ENCODE data around the gene CLIC3. TPM values are rescaled to one million over a fixed set of nuclear protein-coding genes. Genes with fewer than 3 reads are reported as not detected.
A peak's percentile ranks its signal among the peaks of the same experiment; 100 is the strongest.

Gene CLIC3
- total RNA-seq, 2 experiments from 2014 or later: 2.1 to 2.8 TPM

- no peaks in the 10 kb centered on the region for H3K9me3 Mint-ChIP-seq
- POLR2A ChIA-PET: interaction anchor here (0.7 to 1.6 kb wide), 2 partner anchors 54 to 55 kb away, joined by 3 to 7 read pairs; partner anchors contain the start of gene MAN1B1
- no peaks in the 10 kb centered on the region for H3K36me3 Mint-ChIP-seq (ENCODE audit: low read depth)
- no peaks in the 10 kb centered on the region for H3K9me3 ChIP-seq (ENCODE audit: control insufficient read depth in 1 of 2, insufficient read depth in 1 of 2, low read length in 2 of 2)
- no peak for TF ChIP-seq CTCF (IDR thresholded peaks at IDR 0.05)
- H3K27ac ChIP-seq (ENCODE audit: low read depth in 1 of 2, low read length in 2 of 2): peak within 1 kb of the TSS; percentile 13 to 55
- H3K27ac Mint-ChIP-seq: peak within 1 kb of the TSS; percentile 77
- no peaks in the 10 kb centered on the region for H3K27me3 Mint-ChIP-seq
- ATAC-seq (ENCODE audit: poor library complexity) (no peak), DNase-seq (peak in 4 of 14 experiments; percentile 46 to 70 (median 61))
- peaks cover 51% of the 10 kb centered on the region for H3K4me1 Mint-ChIP-seq (ENCODE audit: low read depth)
- no peaks in the 10 kb centered on the region for H3K27me3 ChIP-seq (ENCODE audit: control insufficient read depth in 1 of 2, insufficient read depth in 2 of 2, low read length in 2 of 2)
- intact Hi-C loops (cut with DNase I, micrococcal nuclease): no loop called here
- H3K4me1 ChIP-seq (ENCODE audit: insufficient read depth, low read length): peaks cover 75% of the 10 kb centered on the region
- H3K4me3 Mint-ChIP-seq: peak within 1 kb of the TSS; percentile 88
- CTCF ChIA-PET: interaction anchor here (1.0 to 1.5 kb wide), 3 partner anchors 36 to 190 kb away, joined by 3 to 4 read pairs (median 3); partner anchors contain the start of gene AJM1
- H3K4me3 ChIP-seq (ENCODE audit: low read length): peak within 1 kb of the TSS; percentile 68
- H3K36me3 ChIP-seq (ENCODE audit: insufficient read depth, low read length): no peaks in the 10 kb centered on the region
Measured at GRCh38 chr9:137031904-137032640, 35.7 kb upstream of the CLIC3 start, which contains the start of gene FUT7. FUT7 (minus strand) TSS chr9:137032088; CDS start chr9:137031991, 97 bp downstream.

GRCh38 chr9:137030538-137031527, 34.5 kb upstream of the CLIC3 start:
- H3K4me1 ChIP-seq (ENCODE audit: insufficient read depth, low read length): peaks cover 87% of the 10 kb centered on the region
- H3K27ac ChIP-seq (ENCODE audit: low read depth in 1 of 2, low read length in 2 of 2): peak overlapping the region; percentile 13 to 55
- ChIA-PET CTCF (interaction anchor here (1.3 to 3.0 kb wide), 3 partner anchors 16 to 83 kb away, joined by 3 to 23 read pairs (median 6); partner anchors contain the start of genes NPDC1 and PAXX), POLR2A (interaction anchor here (1.6 kb wide), 1 partner anchor 56 kb away, joined by 7 read pairs; the partner anchor contains the start of gene MAN1B1)
- Mint-ChIP-seq H3K36me3 (ENCODE audit: low read depth) (no peaks in the 10 kb centered on the region), H3K27ac (peak overlapping the region; percentile 59), H3K9me3 (no peaks in the 10 kb centered on the region), H3K4me3 (peak overlapping the region; percentile 86), H3K4me1 (ENCODE audit: low read depth) (peaks cover 55% of the 10 kb centered on the region), H3K27me3 (no peaks in the 10 kb centered on the region)
- no peaks in the 10 kb centered on the region for H3K36me3 ChIP-seq (ENCODE audit: insufficient read depth, low read length)
- ATAC-seq (ENCODE audit: poor library complexity) (no peak), DNase-seq (peak in 6 of 14 experiments; percentile 29 to 76 (median 54))
- TF ChIP-seq CTCF (IDR thresholded peaks at IDR 0.05): no peak
- H3K9me3 ChIP-seq (ENCODE audit: control insufficient read depth in 1 of 2, insufficient read depth in 1 of 2, low read length in 2 of 2): no peaks in the 10 kb centered on the region
- H3K27me3 ChIP-seq (ENCODE audit: control insufficient read depth in 1 of 2, insufficient read depth in 2 of 2, low read length in 2 of 2): no peaks in the 10 kb centered on the region
- peak overlapping the region; percentile 68 for H3K4me3 ChIP-seq (ENCODE audit: low read length)
- intact Hi-C loops (cut with DNase I, micrococcal nuclease): no loop called here

- peak overlapping the region; percentile 90 for H3K4me3 Mint-ChIP-seq
- H3K9me3 Mint-ChIP-seq: no peaks in the 10 kb centered on the region
- ChIA-PET CTCF (interaction anchor here (0.5 to 3.0 kb wide), 20 partner anchors 9 to 272 kb away, joined by 3 to 23 read pairs (median 5); partner anchors contain the start of genes AJM1, CLIC3, FBXW5 and LCN8), POLR2A (interaction anchor here (0.6 to 2.4 kb wide), 5 partner anchors 38 to 302 kb away, joined by 3 to 11 read pairs (median 6); partner anchors contain the start of genes MAN1B1, PAXX and TRAF2)
- Histone ChIP-seq H3K36me3 (ENCODE audit: insufficient read depth, low read length) (no peaks in the 10 kb centered on the region), H3K27ac (ENCODE audit: low read depth in 1 of 2, low read length in 2 of 2) (peak overlapping the region in 1 of 2 donors; percentile 41), H3K27me3 (ENCODE audit: control insufficient read depth in 1 of 2, insufficient read depth in 2 of 2, low read length in 2 of 2) (no peaks in the 10 kb centered on the region), H3K9me3 (ENCODE audit: control insufficient read depth in 1 of 2, insufficient read depth in 1 of 2, low read length in 2 of 2) (no peaks in the 10 kb centered on the region), H3K4me1 (ENCODE audit: insufficient read depth, low read length) (peaks cover 86% of the 10 kb centered on the region), H3K4me3 (ENCODE audit: low read length) (peak overlapping the region; percentile 68)
- TF ChIP-seq CTCF (IDR thresholded peaks at IDR 0.05): no peak
- H3K4me1 Mint-ChIP-seq (ENCODE audit: low read depth): peaks cover 51% of the 10 kb centered on the region
- DNase-seq (no peak), ATAC-seq (ENCODE audit: poor library complexity) (no peak)
- H3K36me3 Mint-ChIP-seq (ENCODE audit: low read depth): no peaks in the 10 kb centered on the region
- intact Hi-C loops (cut with DNase I, micrococcal nuclease): no loop called here
- no peaks in the 10 kb centered on the region for H3K27me3 Mint-ChIP-seq
- no peak overlapping the region for H3K27ac Mint-ChIP-seq
Measured at GRCh38 chr9:137030006-137030405, 33.6 kb upstream of the CLIC3 start.

All from CD4-positive, alpha-beta T cell (primary cell).